Activated T-cell treated with anti-CD3 and anti-CD28 coated beads, Interleukin-2, amount 50 U/mL, for 24 hours (primary cell): ENCODE data around the gene OR10G2.

Source experiments
- DNase-seq: peaks from one replicate; pipeline ENCODE4 v3.0.0-alpha.2; 2020
- H3K27ac Mint-ChIP-seq: 2 replicates; pipeline ENCODE4 v1.8.0; 2020; ENCODE audit warnings: mild to moderate bottlenecking, mixed read lengths
- H3K27me3 Mint-ChIP-seq: 2 replicates; pipeline ENCODE4 v1.8.0; 2020; ENCODE audit warnings: mixed read lengths
- H3K36me3 Mint-ChIP-seq: 2 replicates; pipeline ENCODE4 v1.8.0; 2020; ENCODE audit warnings: low read depth, mixed read lengths
- H3K4me1 Mint-ChIP-seq: 2 replicates; pipeline ENCODE4 v1.8.0; 2020; ENCODE audit warnings: low read depth, mixed read lengths
- H3K4me3 Mint-ChIP-seq: 2 replicates; pipeline ENCODE4 v1.8.0; 2020; ENCODE audit warnings: mild to moderate bottlenecking, moderate library complexity, mixed read lengths
- H3K9me3 Mint-ChIP-seq: 2 replicates; pipeline ENCODE4 v1.8.0; 2020; ENCODE audit warnings: mixed read lengths

OR10G2 gene

GRCh38 chr14:21634840-21635239 is at the start of gene OR10G2:
Gene OR10G2, minus strand, starts transcription at chr14:21634940. Its CDS starts 98 bp downstream, at chr14:21634842.
- no peak for DNase-seq
- Mint-ChIP-seq H3K9me3 (no peaks in the 10 kb centered on the region), H3K36me3 (no peaks in the 10 kb centered on the region), H3K27ac (no peak within 1 kb of the TSS), H3K27me3 (peaks cover 9% of the 10 kb centered on the region), H3K4me1 (no peaks in the 10 kb centered on the region), H3K4me3 (no peak within 1 kb of the TSS)

GRCh38 chr14:21680072-21680471 is 45.3 kb upstream of the OR10G2 start:
- H3K27ac Mint-ChIP-seq, result no peak overlapping the region
- peaks cover 31% of the 10 kb centered on the region for H3K27me3 Mint-ChIP-seq
- no peaks in the 10 kb centered on the region for H3K36me3 Mint-ChIP-seq
- no peaks in the 10 kb centered on the region for H3K4me1 Mint-ChIP-seq
- H3K9me3 Mint-ChIP-seq, result peaks cover 9% of the 10 kb centered on the region
- no peak overlapping the region for H3K4me3 Mint-ChIP-seq
- DNase-seq, result no peak

- H3K9me3 Mint-ChIP-seq, result peaks cover 14% of the 10 kb centered on the region
- H3K36me3 Mint-ChIP-seq, result no peaks in the 10 kb centered on the region
- H3K4me1 Mint-ChIP-seq, result no peaks in the 10 kb centered on the region
- no peak overlapping the region for H3K27ac Mint-ChIP-seq
- DNase-seq, result no peak
- peaks cover 30% of the 10 kb centered on the region for H3K27me3 Mint-ChIP-seq
- no peak overlapping the region for H3K4me3 Mint-ChIP-seq
Measured at GRCh38 chr14:21675566-21675965, 40.8 kb upstream of the OR10G2 start.

GRCh38 chr14:21673718-21674117 is 39.0 kb upstream of the OR10G2 start, which contains the start of gene OR4E1:
Gene OR4E1, minus strand, starts transcription at chr14:21673818. Its CDS starts 2,883 bp downstream, at chr14:21670935.
- peaks cover 14% of the 10 kb centered on the region for H3K9me3 Mint-ChIP-seq
- no peaks in the 10 kb centered on the region for H3K36me3 Mint-ChIP-seq
- no peak within 1 kb of the TSS for H3K4me3 Mint-ChIP-seq
- no peak for DNase-seq
- H3K27me3 Mint-ChIP-seq, result peaks cover 46% of the 10 kb centered on the region
- H3K4me1 Mint-ChIP-seq, result no peaks in the 10 kb centered on the region
- H3K27ac Mint-ChIP-seq, result no peak within 1 kb of the TSS

GRCh38 chr14:21672116-21672515 is 37.4 kb upstream of the OR10G2 start:
- H3K36me3 Mint-ChIP-seq, result no peaks in the 10 kb centered on the region
- peaks cover 14% of the 10 kb centered on the region for H3K9me3 Mint-ChIP-seq
- H3K27ac Mint-ChIP-seq, result no peak overlapping the region
- no peak overlapping the region for H3K4me3 Mint-ChIP-seq
- H3K4me1 Mint-ChIP-seq, result no peaks in the 10 kb centered on the region
- no peak for DNase-seq
- H3K27me3 Mint-ChIP-seq, result peaks cover 40% of the 10 kb centered on the region

GRCh38 chr14:21671371-21671770 is 36.6 kb upstream of the OR10G2 start:
- Mint-ChIP-seq H3K27ac (no peak overlapping the region), H3K27me3 (peaks cover 40% of the 10 kb centered on the region), H3K9me3 (peaks cover 14% of the 10 kb centered on the region), H3K4me3 (no peak overlapping the region), H3K36me3 (no peaks in the 10 kb centered on the region), H3K4me1 (no peaks in the 10 kb centered on the region)
- DNase-seq, result no peak

- Mint-ChIP-seq H3K27ac (no peak overlapping the region), H3K36me3 (no peaks in the 10 kb centered on the region), H3K4me1 (no peaks in the 10 kb centered on the region), H3K27me3 (peaks cover 51% of the 10 kb centered on the region), H3K4me3 (no peak overlapping the region), H3K9me3 (peaks cover 1% of the 10 kb centered on the region)
- DNase-seq, result no peak
Measured at GRCh38 chr14:21669284-21669683, 34.5 kb upstream of the OR10G2 start.

- Mint-ChIP-seq H3K36me3 (no peaks in the 10 kb centered on the region), H3K27me3 (peaks cover 59% of the 10 kb centered on the region), H3K9me3 (peaks cover 3% of the 10 kb centered on the region), H3K4me3 (no peak overlapping the region), H3K4me1 (no peaks in the 10 kb centered on the region), H3K27ac (no peak overlapping the region)
- DNase-seq, result no peak
Measured at GRCh38 chr14:21668377-21668776, 33.6 kb upstream of the OR10G2 start.

GRCh38 chr14:21656980-21657379 is 22.2 kb upstream of the OR10G2 start:
- Mint-ChIP-seq H3K9me3 (no peaks in the 10 kb centered on the region), H3K36me3 (no peaks in the 10 kb centered on the region), H3K4me3 (no peak overlapping the region), H3K27me3 (peaks cover 15% of the 10 kb centered on the region), H3K27ac (no peak overlapping the region), H3K4me1 (no peaks in the 10 kb centered on the region)
- no peak for DNase-seq

- Mint-ChIP-seq H3K4me1 (no peaks in the 10 kb centered on the region), H3K27ac (no peak overlapping the region), H3K9me3 (no peaks in the 10 kb centered on the region), H3K36me3 (no peaks in the 10 kb centered on the region), H3K4me3 (no peak overlapping the region), H3K27me3 (peaks cover 28% of the 10 kb centered on the region)
- no peak for DNase-seq
Measured at GRCh38 chr14:21654215-21654614, 19.5 kb upstream of the OR10G2 start.

GRCh38 chr14:21653331-21653885 is 18.7 kb upstream of the OR10G2 start, which contains the start of gene OR4E2:
Gene OR4E2, plus strand, starts transcription at chr14:21653835. Its CDS starts 11,248 bp downstream, at chr14:21665083.
- Mint-ChIP-seq H3K36me3 (no peaks in the 10 kb centered on the region), H3K27ac (no peak within 1 kb of the TSS), H3K4me3 (no peak within 1 kb of the TSS), H3K27me3 (peaks cover 27% of the 10 kb centered on the region), H3K9me3 (no peaks in the 10 kb centered on the region), H3K4me1 (no peaks in the 10 kb centered on the region)
- DNase-seq, result no peak

GRCh38 chr14:21652209-21652808 is 17.6 kb upstream of the OR10G2 start:
- no peaks in the 10 kb centered on the region for H3K36me3 Mint-ChIP-seq
- H3K4me1 Mint-ChIP-seq, result no peaks in the 10 kb centered on the region
- peaks cover 26% of the 10 kb centered on the region for H3K27me3 Mint-ChIP-seq
- H3K9me3 Mint-ChIP-seq, result no peaks in the 10 kb centered on the region
- H3K27ac Mint-ChIP-seq, result no peak overlapping the region
- no peak for DNase-seq
- H3K4me3 Mint-ChIP-seq, result no peak overlapping the region

GRCh38 chr14:21647380-21647779 is 12.6 kb upstream of the OR10G2 start:
- H3K27me3 Mint-ChIP-seq, result peaks cover 32% of the 10 kb centered on the region
- no peak overlapping the region for H3K4me3 Mint-ChIP-seq
- no peaks in the 10 kb centered on the region for H3K9me3 Mint-ChIP-seq
- no peaks in the 10 kb centered on the region for H3K4me1 Mint-ChIP-seq
- no peaks in the 10 kb centered on the region for H3K36me3 Mint-ChIP-seq
- H3K27ac Mint-ChIP-seq, result no peak overlapping the region
- no peak for DNase-seq

GRCh38 chr14:21643407-21643806 is 8.7 kb upstream of the OR10G2 start:
- H3K4me3 Mint-ChIP-seq, result peak overlapping the region; percentile 59
- no peak for DNase-seq
- H3K27ac Mint-ChIP-seq, result peak overlapping the region; percentile 11
- no peaks in the 10 kb centered on the region for H3K36me3 Mint-ChIP-seq
- peaks cover 13% of the 10 kb centered on the region for H3K27me3 Mint-ChIP-seq
- no peaks in the 10 kb centered on the region for H3K9me3 Mint-ChIP-seq
- H3K4me1 Mint-ChIP-seq, result peaks cover 4% of the 10 kb centered on the region

- H3K4me3 Mint-ChIP-seq, result peak overlapping the region; percentile 59
Measured at GRCh38 chr14:21642683-21643082, 7.9 kb upstream of the OR10G2 start.

More at GRCh38 chr14:21642683-21643082, 7.9 kb upstream of the OR10G2 start:
- Mint-ChIP-seq H3K27me3 (peaks cover 12% of the 10 kb centered on the region), H3K4me1 (peaks cover 4% of the 10 kb centered on the region), H3K36me3 (no peaks in the 10 kb centered on the region), H3K9me3 (no peaks in the 10 kb centered on the region), H3K27ac (no peak overlapping the region)
- DNase-seq, result no peak
